Measurements from ENCODE around the gene KNCN. TPM values are rescaled to one million over a fixed set of nuclear protein-coding genes. Genes with fewer than 3 reads are reported as not detected.

KNCN gene
- total RNA-seq, 1 experiment from 2014 or later, result not detected

DNA sequence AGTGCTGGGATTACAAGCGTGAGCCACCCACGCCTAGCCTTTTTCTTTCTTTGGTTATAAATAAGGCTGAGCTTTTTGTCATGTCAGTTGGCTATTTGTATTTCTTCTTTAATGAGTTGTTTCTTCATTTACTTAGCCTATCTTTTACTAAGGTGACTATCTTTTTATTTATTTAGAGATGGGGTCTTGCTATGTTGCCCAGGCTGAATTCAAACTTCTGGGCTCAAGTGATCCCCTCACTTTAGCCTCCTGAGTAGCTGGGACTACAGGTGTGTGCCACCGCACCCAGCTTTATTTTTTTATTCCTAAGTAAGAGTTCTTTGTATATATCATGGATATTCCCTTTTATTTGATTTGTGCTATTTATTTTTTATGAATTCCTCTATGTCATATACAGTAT, 49.9 kb downstream of the KNCN start:
- Histone ChIP-seq H4K8ac (replicated peaks; ENCODE audit: insufficient read length, low read depth, low read length) (no peak overlapping the region), H3K14ac (ENCODE audit: insufficient read depth, low read length) (no peak overlapping the region), H2BK120ac (ENCODE audit: low read depth, low read length, poor library complexity, severe bottlenecking) (no peak overlapping the region), H4K20me1 (ENCODE audit: control insufficient read depth, insufficient read depth, insufficient read length) (no peaks in the 10 kb centered on the region), H2BK15ac (ENCODE audit: low read depth, low read length) (no peak overlapping the region), H2BK5ac (ENCODE audit: insufficient read length, low read length) (no peak overlapping the region), H3K56ac (ENCODE audit: insufficient read length, low read depth, low read length) (no peak overlapping the region), H2BK12ac (ENCODE audit: insufficient read length, low read depth, low read length) (no peak overlapping the region), H3K27me3 (ENCODE audit: insufficient read depth, low read length) (peaks cover 2% of the 10 kb centered on the region; the same call in 1 of the 2 replicates), H3K79me1 (ENCODE audit: insufficient read depth, low read depth, low read length, poor library complexity, severe bottlenecking) (no peaks in the 10 kb centered on the region), H3K23ac (ENCODE audit: insufficient read length, low read depth, low read length) (no peak overlapping the region), H3K18ac (ENCODE audit: insufficient read length, low read depth, low read length) (no peak overlapping the region), H3K4me2 (ENCODE audit: insufficient read depth, insufficient read length, low read length) (no peak overlapping the region), H2AK5ac (ENCODE audit: insufficient read length, low read length) (no peak overlapping the region), H4K5ac (ENCODE audit: insufficient read length, low read depth, low read length) (no peak overlapping the region), H3K79me2 (ENCODE audit: insufficient read depth, low read length) (no peaks in the 10 kb centered on the region), H3T11ph (ENCODE audit: low read length) (no peak overlapping the region), H2BK20ac (ENCODE audit: low read depth, low read length, poor library complexity, severe bottlenecking) (no peak overlapping the region), H3K4ac (ENCODE audit: low read depth, low read length) (no peak overlapping the region), H3K4me1 (ENCODE audit: insufficient read depth, low read length) (no peaks in the 10 kb centered on the region; the same call in 1 of the 2 replicates), H3K27ac (ENCODE audit: insufficient read length, low read depth, low read length) (no peak overlapping the region), H2AFZ (ENCODE audit: low read length) (no peak overlapping the region), H3K23me2 (ENCODE audit: insufficient read length, low read depth, low read length, poor library complexity, severe bottlenecking) (no peaks in the 10 kb centered on the region), H3K9ac (ENCODE audit: extremely low read depth, insufficient read length, low read length) (no peak overlapping the region), H4K91ac (ENCODE audit: insufficient read length, low read depth, low read length) (no peak overlapping the region), H3K9me3 (ENCODE audit: control insufficient read depth, low read depth, low read length) (no peaks in the 10 kb centered on the region)
- WGBS (ENCODE audit: extremely low coverage, insufficient read length, low lambda C conversion rate), result no CpG with 5 or more reads among the region's 3 CpGs
- TF ChIP-seq, protein P1, sequence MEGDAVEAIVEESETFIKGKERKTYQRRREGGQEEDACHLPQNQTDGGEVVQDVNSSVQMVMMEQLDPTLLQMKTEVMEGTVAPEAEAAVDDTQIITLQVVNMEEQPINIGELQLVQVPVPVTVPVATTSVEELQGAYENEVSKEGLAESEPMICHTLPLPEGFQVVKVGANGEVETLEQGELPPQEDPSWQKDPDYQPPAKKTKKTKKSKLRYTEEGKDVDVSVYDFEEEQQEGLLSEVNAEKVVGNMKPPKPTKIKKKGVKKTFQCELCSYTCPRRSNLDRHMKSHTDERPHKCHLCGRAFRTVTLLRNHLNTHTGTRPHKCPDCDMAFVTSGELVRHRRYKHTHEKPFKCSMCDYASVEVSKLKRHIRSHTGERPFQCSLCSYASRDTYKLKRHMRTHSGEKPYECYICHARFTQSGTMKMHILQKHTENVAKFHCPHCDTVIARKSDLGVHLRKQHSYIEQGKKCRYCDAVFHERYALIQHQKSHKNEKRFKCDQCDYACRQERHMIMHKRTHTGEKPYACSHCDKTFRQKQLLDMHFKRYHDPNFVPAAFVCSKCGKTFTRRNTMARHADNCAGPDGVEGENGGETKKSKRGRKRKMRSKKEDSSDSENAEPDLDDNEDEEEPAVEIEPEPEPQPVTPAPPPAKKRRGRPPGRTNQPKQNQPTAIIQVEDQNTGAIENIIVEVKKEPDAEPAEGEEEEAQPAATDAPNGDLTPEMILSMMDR (conservative IDR thresholded peaks at IDR 0.05), result no peak
- H3K27ac Mint-ChIP-seq, result no peak overlapping the region
- H3K9me3 Mint-ChIP-seq, result no peaks in the 10 kb centered on the region; a peak in 1 of 5 replicates
- no peak overlapping the region for H3K4me3 Mint-ChIP-seq
- peaks cover 62% of the 10 kb centered on the region for H3K27me3 Mint-ChIP-seq (ENCODE audit: low read depth)
- DNase-seq, result no peak
- H3K36me3 Mint-ChIP-seq (ENCODE audit: insufficient read depth in 1 of 3, low read depth in 3 of 3), result no peaks in the 10 kb centered on the region
- peaks cover 11 to 17% of the 10 kb centered on the region in 2 experiments for H3K4me1 Mint-ChIP-seq
